ENCODE results near the gene ERGIC1.

Gene ERGIC1

DNA sequence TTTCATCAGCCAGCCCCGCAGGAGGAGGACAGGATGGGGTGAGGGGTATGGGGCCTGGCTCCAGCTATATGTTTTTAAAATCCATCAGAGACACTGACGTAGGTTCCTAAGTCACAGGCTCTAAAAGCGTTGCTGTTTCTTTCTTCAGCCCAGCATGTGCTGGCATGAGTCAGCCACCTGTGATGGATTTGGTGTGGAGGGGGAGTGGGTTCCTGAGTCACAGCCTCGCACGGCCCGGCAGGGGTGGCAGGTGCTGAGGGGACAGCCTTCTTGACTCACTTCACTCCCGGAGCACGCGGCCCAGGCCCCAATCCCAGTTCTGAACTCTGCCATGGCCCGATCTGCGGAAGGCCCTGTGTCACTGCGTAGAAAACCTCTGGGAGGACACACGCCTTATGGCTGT is 86.4 kb downstream of the ERGIC1 start:
- DNase-seq (ENCODE audit: low read depth, low spot score): no peak

- DNase-seq (ENCODE audit: low read depth, low spot score): no peak
Measured at GRCh38 chr5:172920995-172921394, 86.9 kb downstream of the ERGIC1 start.

DNA sequence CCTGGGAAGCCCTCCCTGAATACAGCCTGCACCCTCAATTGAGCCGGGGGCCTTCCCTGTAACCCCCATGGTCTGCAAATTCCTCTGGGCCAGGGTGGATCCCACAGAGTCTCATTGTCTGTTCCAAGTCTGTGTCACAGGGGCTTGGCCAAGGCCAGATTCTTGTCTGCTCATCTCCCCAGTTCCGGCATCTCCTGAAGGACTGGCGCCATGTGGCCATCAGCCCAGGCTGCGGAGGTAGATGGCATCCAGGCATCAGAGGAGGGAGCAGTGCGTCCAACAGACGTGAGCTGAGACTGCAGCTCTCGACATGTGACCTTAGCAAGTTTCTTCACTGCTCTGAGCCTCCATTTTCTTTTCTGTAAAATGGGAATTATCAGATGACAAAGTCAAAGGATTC is 87.9 kb downstream of the ERGIC1 start:
- no peak for DNase-seq (ENCODE audit: low read depth, low spot score)

GRCh38 chr5:172923539-172923938 is 89.5 kb downstream of the ERGIC1 start:
- DNase-seq (ENCODE audit: low read depth, low spot score): no peak

DNA sequence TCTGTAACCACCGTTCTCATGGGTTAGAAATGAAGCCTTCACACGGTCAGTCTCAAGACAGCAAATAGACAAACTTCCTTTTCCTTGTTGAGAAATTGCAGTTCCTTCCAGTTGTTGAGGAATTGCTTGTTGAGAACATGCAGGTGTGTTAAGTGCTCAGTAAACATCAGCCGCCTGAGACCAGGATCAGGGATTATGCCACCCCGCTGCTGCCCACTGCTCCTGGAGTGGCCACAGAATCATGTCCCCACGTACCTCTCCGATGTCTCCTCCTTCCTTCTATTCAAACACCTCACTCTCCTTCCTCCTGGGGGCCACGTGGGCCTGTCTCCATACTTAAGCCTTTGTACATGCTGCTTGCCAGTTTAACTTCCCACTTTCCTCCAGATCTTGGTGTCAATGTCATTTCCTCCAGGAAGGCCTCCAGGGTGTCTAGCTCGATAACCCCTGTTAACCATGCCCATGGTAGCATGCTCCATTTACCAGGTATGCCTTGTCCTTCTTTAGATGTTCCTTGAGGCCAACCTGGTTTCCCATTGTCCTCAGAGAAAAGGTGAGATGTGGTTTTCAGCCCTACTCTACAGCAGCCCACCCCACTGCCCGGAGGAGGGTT is 91.4 kb downstream of the ERGIC1 start:
- no peak for DNase-seq (ENCODE audit: low read depth, low spot score)

GRCh38 chr5:172926008-172926523 is 92.0 kb downstream of the ERGIC1 start:
- DNase-seq (ENCODE audit: low read depth, low spot score): no peak

DNA sequence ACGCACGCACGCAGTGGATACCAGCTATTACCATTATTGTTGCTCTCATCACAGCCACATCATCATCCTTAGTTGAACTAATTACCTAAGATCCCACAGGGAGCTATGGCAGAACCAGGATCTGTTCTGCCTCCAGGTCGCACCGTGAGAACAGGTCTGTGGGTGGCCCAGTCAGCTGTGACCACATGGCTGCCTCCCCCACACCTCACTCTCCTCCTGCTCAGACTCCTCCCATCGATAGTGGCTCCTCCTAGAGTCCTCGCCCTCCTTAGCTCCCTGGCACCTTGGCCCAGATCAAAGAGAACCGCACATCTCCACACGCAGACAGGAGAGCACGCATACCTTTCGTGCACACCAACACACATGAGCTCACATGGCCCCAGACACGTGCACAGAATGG is 92.7 kb downstream of the ERGIC1 start:
- no peak for DNase-seq (ENCODE audit: low read depth, low spot score)

- DNase-seq (ENCODE audit: low read depth, low spot score): no peak
Measured at GRCh38 chr5:172929371-172929838, 95.4 kb downstream of the ERGIC1 start.

DNA sequence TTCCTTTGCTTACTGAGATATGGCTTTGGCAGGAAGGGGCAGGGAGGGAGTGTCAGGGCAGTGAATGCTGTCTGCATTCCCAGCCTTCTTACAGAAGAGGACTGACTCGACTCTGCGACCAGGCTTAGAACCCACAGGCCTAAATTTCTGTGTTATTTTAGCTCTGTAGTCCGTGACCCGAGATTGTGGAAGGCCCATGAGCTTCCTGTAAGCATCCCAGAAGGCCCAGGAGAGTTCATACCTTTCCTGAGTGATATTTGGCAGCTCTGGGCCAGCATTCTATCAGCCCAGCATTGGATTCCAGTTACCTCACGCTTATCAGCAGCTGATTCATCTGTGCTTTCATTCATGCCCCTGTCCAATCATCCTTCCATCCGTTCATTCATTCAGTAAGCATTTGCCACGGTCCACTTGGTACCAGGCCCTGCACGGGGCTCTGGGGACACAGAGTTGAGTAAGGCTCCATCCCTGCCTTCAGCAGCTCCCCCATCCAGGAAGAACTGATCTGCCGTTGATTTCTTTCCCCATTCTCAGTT is 97.0 kb downstream of the ERGIC1 start:
- no peak for DNase-seq (ENCODE audit: low read depth, low spot score)

GRCh38 chr5:172932313-172933017 is 98.4 kb downstream of the ERGIC1 start:
- no peak for DNase-seq (ENCODE audit: low read depth, low spot score)

DNA sequence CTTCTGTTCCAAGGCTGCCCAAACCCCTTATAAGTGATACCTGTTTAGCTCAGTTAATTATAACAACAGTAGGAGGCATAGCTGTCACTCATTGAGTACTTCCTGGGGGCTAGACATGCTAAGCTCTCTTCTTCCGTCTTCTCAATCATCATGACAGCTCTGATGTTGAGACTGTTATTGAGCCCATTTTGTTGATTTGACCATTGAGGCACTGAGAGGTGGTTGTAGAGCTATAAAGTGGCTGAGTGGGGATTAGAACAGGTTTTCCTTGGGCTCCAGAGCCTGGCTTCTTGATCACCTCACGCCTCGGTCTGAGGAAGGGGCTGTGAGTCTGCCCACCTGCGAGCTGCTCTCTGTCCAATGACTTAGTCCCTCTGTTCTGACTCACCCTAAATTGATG is 99.2 kb downstream of the ERGIC1 start:
- DNase-seq (ENCODE audit: low read depth, low spot score): no peak

DNA sequence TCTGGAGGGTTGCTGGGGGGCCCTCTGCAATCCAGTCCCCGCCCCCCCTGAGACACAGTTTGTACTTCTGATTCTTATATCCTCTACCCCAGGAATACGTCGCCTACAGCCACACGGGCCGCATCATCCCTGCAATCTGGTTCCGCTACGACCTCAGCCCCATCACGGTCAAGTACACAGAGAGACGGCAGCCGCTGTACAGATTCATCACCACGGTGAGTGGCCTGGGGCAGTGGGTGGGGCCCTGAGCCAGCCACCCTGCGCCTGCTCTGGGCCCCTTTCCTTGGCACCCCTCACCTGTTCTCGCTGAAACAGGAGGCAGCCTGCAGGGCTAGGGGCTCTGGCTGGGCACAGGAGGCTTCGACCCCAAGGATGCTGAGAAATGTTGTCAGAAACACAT is 101.0 kb downstream of the ERGIC1 start:
- DNase-seq (ENCODE audit: low read depth, low spot score): no peak

DNA sequence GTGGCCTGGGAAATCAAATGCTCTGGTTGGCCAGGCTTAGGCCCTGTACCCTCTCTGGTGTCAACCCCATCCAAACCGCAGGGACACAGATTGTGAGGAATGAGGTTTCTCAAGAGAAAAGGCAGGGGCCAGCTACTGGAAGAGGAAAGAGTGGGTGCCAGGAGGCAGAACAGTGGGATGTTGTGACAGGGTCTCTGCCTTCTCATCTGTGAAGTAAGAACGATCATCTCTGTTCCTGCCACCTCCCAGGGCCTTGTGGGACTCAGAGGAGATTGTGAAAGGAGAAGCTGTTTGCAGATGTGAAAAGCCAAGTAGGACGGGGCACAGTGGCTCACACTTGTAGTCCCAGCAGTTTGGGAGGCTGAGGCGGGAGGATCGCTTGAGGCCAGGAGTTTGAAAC is 102.3 kb downstream of the ERGIC1 start:
- no peak for DNase-seq (ENCODE audit: low read depth, low spot score)

- peak; percentile 28 for DNase-seq (ENCODE audit: low read depth, low spot score)
Measured at GRCh38 chr5:172939071-172939470, 105.0 kb downstream of the ERGIC1 start.

DNA sequence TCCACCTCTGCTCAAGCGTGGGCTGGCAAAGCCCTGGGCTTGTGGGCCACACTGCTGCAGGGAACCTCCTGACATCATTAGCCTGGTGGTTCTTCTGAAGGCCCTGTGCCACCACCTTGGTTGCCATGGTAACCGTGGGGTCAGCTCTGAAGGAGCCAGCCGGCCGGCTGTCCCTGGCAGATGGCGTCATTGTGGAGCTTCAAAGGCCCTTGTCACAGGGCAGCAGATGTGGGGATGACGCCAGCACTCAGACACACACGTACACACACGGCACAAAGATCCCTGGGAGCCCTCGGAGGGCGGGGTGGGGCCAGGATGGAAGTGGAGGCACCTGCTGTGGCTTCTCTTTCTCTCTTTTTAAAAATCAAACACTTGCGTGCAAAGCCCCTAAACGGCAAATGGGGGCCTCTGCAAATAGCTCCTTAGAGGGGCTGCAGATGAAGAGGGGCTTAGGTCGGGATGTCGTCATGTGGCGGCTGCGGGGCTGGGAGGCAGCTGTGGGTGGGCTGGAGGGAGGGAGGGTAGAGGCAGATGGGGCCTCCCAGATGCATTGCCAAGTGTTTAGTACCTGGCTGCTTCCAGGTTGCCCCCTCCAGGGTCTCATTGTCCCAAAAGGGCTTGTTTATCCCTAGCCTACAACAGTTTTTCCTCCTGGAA is 105.7 kb downstream of the ERGIC1 start:
- DNase-seq (ENCODE audit: low read depth, low spot score): no peak

- DNase-seq (ENCODE audit: low read depth, low spot score): no peak
Measured at GRCh38 chr5:172940268-172941066, 106.4 kb downstream of the ERGIC1 start.

- DNase-seq (ENCODE audit: low read depth, low spot score): no peak
Measured at GRCh38 chr5:172941067-172941516, 107.0 kb downstream of the ERGIC1 start.

- DNase-seq (ENCODE audit: low read depth, low spot score): no peak
Measured at GRCh38 chr5:172942556-172942955, 108.5 kb downstream of the ERGIC1 start.

- no peak for DNase-seq (ENCODE audit: low read depth, low spot score)
Measured at GRCh38 chr5:172943283-172943841, 109.3 kb downstream of the ERGIC1 start.

- DNase-seq (ENCODE audit: low read depth, low spot score): no peak
Measured at GRCh38 chr5:172943906-172944305, 109.9 kb downstream of the ERGIC1 start.

DNA sequence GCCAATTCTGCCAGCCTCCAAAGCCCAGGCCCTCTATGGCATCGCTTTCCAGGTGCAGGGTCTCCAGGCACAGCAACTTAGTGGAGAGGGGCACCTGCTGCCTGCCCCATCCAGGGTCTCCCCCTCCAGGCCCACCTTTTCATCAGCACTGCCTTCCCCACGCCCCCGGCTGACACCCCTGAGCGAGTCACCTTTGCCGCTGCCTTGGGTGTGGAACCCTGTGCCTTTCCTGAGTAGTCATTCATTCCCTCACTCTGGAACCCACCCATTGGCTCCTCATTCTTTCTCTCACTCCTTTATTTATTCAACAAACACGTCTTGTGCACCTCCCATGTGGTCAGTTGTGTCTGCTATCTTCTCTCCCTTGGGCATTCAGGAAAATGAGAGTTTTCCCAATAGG is 110.7 kb downstream of the ERGIC1 start:
- DNase-seq (ENCODE audit: low read depth, low spot score): no peak
